22Rv1 (cell line): ENCODE data around the gene CEP89.

Experiments used
- CTCF ChIP-seq: fragments of 450-650 bp; IDR thresholded peaks from 2 replicates; pipeline ENCODE4 v1.5.1; 2017; ENCODE audit warnings: mild to moderate bottlenecking
- ZFX ChIP-seq: fragments of 450-650 bp; IDR thresholded peaks from 2 replicates; pipeline ENCODE4 v1.6.1; 2017; ENCODE audit warnings: antibody characterized with exemption, borderline replicate concordance

- TF ChIP-seq CTCF (no peak), ZFX (no peak)
Observed at GRCh38 chr19:32988724-32989123, 17.0 kb upstream of the CEP89 start.
